Keratinocyte (primary cell): Measurements from ENCODE around the gene PPP1CC. TPM values are rescaled to one million over a fixed set of nuclear protein-coding genes. Genes with fewer than 3 reads are reported as not detected.

Source experiments
- DNase-seq: peaks from one replicate; pipeline ENCODE4 v3.0.0-alpha.2; 2011; ENCODE audit warnings: low read depth, missing footprints, low spot score
- FAIRE-seq: peaks from 2 replicates; lab custom pipeline; 2011; peaks lifted over from hg19 to GRCh38; lab: Jason Lieb, UNC
- H2AFZ ChIP-seq: 2 replicates; pipeline ENCODE4 v1.6.0; 2012; ENCODE audit warnings: low read length, control low read depth, inconsistent platforms; ENCODE audit not compliant: control insufficient read depth
- H3K27ac ChIP-seq: 2 replicates; pipeline ENCODE4 v1.5.1; 2011; ENCODE audit warnings: low read length; ENCODE audit not compliant: control insufficient read depth, insufficient read depth
- H3K27me3 ChIP-seq: 3 replicates; pipeline ENCODE4 v1.6.0; 2011; ENCODE audit warnings: low read length; ENCODE audit not compliant: control insufficient read depth, insufficient read depth; ENCODE audit errors: extremely low read depth
- H3K36me3 ChIP-seq, 2 experiments: 2 replicates in 1 of 2; 3 replicates in 1 of 2; pipeline ENCODE4 v1.5.1; 2011; ENCODE audit warnings: low read length in 2 of 2, mild to moderate bottlenecking in 1 of 2; ENCODE audit not compliant: control insufficient read depth in 2 of 2, insufficient read depth in 2 of 2; ENCODE audit errors: extremely low read depth in 1 of 2
- H3K4me1 ChIP-seq: 3 replicates; pipeline ENCODE4 v1.5.1; 2011; ENCODE audit warnings: low read length; ENCODE audit not compliant: control insufficient read depth, insufficient read depth; ENCODE audit errors: extremely low read depth
- H3K4me2 ChIP-seq: 3 replicates; pipeline ENCODE4 v1.6.0; 2011; ENCODE audit warnings: low read depth, low read length; ENCODE audit not compliant: control insufficient read depth, insufficient read depth; ENCODE audit errors: extremely low read depth
- H3K4me3 ChIP-seq, 3 experiments: fragments of 200-600 bp in 1 of 3; sonication (generic) in 1 of 3; 2 replicates in 2 of 3; 3 replicates in 1 of 3; pipeline ENCODE4 v1.5.1; 2011 to 2016; ENCODE audit warnings: low read length in 3 of 3, mild to moderate bottlenecking in 3 of 3, control low read depth in 2 of 3, inconsistent platforms in 1 of 3, low read depth in 1 of 3, mixed read lengths in 1 of 3, mixed run types in 1 of 3, moderate library complexity in 1 of 3; ENCODE audit not compliant: control insufficient read depth in 2 of 3, insufficient read depth in 2 of 3; ENCODE audit errors: extremely low read depth in 1 of 3
- H3K79me2 ChIP-seq: 2 replicates; pipeline ENCODE4 v1.6.0; 2012; ENCODE audit warnings: low read length; ENCODE audit not compliant: control insufficient read depth, insufficient read depth
- H3K9ac ChIP-seq: 3 replicates; pipeline ENCODE4 v1.6.0; 2011; ENCODE audit warnings: low read length; ENCODE audit not compliant: control insufficient read depth, insufficient read depth; ENCODE audit errors: extremely low read depth
- H3K9me1 ChIP-seq: 3 replicates; pipeline ENCODE4 v1.6.0; 2011; ENCODE audit warnings: low read length; ENCODE audit not compliant: control insufficient read depth, insufficient read depth; ENCODE audit errors: extremely low read depth
- H3K9me3 ChIP-seq: 2 replicates; pipeline ENCODE4 v1.5.1; 2012; ENCODE audit warnings: low read depth, low read length; ENCODE audit not compliant: control insufficient read depth
- H4K20me1 ChIP-seq: 3 replicates; pipeline ENCODE4 v1.6.0; 2011; ENCODE audit warnings: low read length; ENCODE audit not compliant: control insufficient read depth, insufficient read depth; ENCODE audit errors: extremely low read depth
- CTCF ChIP-seq, 3 experiments: IDR thresholded peaks in 1 of 3; conservative IDR thresholded peaks in 1 of 3; optimal IDR thresholded peaks in 1 of 3; 2 replicates in 2 of 3; 3 replicates in 1 of 3; pipeline versions ENCODE3 to v1.5.1; 2011; ENCODE audit warnings: low read length in 3 of 3, mild to moderate bottlenecking in 3 of 3, moderate library complexity in 2 of 3, control low read depth in 1 of 3, inconsistent platforms in 1 of 3; ENCODE audit not compliant: insufficient read depth in 2 of 3; ENCODE audit errors: extremely low read depth in 1 of 3
- EZH2 ChIP-seq: IDR thresholded peaks from one replicate; pipeline ENCODE4 v1.6.1; 2012; ENCODE audit warnings: inconsistent platforms, mild to moderate bottlenecking, low read length, moderate library complexity
- dilution Hi-C: fragments of 300-500 bp; cut with MboI; formaldehyde crosslinking; loops from one replicate; pipeline ENCODE4 v1.7.0; 2020; ENCODE audit warnings: low sequenced_read_pairs; ENCODE audit not compliant: extremely low pct_ligation_motif_present
- polyA plus RNA-seq, 5 experiments: library from polyadenylated mRNA; depleted of rRNA in 3 of 5; stranded (reverse) in 3 of 5; stranded (forward) in 1 of 5; unstranded in 1 of 5; fragments of >200 nt; gene quantifications; 1 replicate in 1 of 5; 2 replicates in 3 of 5; 3 replicates in 1 of 5; pipeline versions ENCODE4 v1.2.1 to v1.2.3, GENCODE V29; 2011 to 2012; ENCODE audit warnings: missing spikeins in 2 of 5, low read depth in 1 of 5, low replicate concordance in 1 of 5

Gene PPP1CC
- polyA plus RNA-seq, 1 donor (not counting 4 experiments of a cell fraction or from before 2014, with no cell fraction given), result 158 TPM

- peak overlapping the region; percentile 64 for H3K9ac ChIP-seq
- peak overlapping the region; percentile 96 for H3K4me2 ChIP-seq
- DNase-seq, result no peak
- TF ChIP-seq EZH2, result no peak
- no peak for TF ChIP-seq CTCF (optimal IDR thresholded peaks at IDR 0.05 in 1 of 3, IDR thresholded peaks at IDR 0.05 in 1 of 3, conservative IDR thresholded peaks at IDR 0.05 in 1 of 3; ENCODE audit: extremely low read depth in 1 of 3, insufficient read depth in 2 of 3, low read length in 3 of 3)
- H3K9me1 ChIP-seq, result no peaks in the 10 kb centered on the region
- no peaks in the 10 kb centered on the region for H3K9me3 ChIP-seq
- peaks cover 38% of the 10 kb centered on the region for H3K4me1 ChIP-seq
- H4K20me1 ChIP-seq, result peaks cover 21% of the 10 kb centered on the region
- H3K79me2 ChIP-seq, result peaks cover 40% of the 10 kb centered on the region
- no peak for FAIRE-seq
- peak overlapping the region; percentile 94 for H2AFZ ChIP-seq
- no peaks in the 10 kb centered on the region for H3K27me3 ChIP-seq
- dilution Hi-C loops, result no loop called here
- peaks cover 0 to 2% of the 10 kb centered on the region in 2 experiments for H3K36me3 ChIP-seq
- H3K27ac ChIP-seq, result peak overlapping the region; percentile 16
- H3K4me3 ChIP-seq, result peak overlapping the region in 2 of 3 experiments; percentile 76 to 83
Observed at GRCh38 chr12:110743571-110744093, 941 bp upstream of the PPP1CC start.

GRCh38 chr12:110742096-110742717, 484 bp downstream of the PPP1CC start:
- Histone ChIP-seq H3K9me1 (peaks cover 2% of the 10 kb centered on the region), H3K27me3 (no peaks in the 10 kb centered on the region), H3K9ac (peak overlapping the region; percentile 87), H3K4me1 (peaks cover 41% of the 10 kb centered on the region), H3K4me2 (peak overlapping the region; percentile 98), H3K9me3 (no peaks in the 10 kb centered on the region), H3K79me2 (peaks cover 55% of the 10 kb centered on the region), H3K36me3 (peaks cover 2 to 8% of the 10 kb centered on the region in 2 experiments), H2AFZ (peak overlapping the region; percentile 53), H3K4me3 (peak overlapping the region; percentile 86 to 99 (median 95)), H4K20me1 (peaks cover 33% of the 10 kb centered on the region), H3K27ac (peak overlapping the region; percentile 76)
- dilution Hi-C loops, result no loop called here
- FAIRE-seq, result no peak
- no peak for DNase-seq
- no peak for TF ChIP-seq CTCF (optimal IDR thresholded peaks at IDR 0.05 in 1 of 3, IDR thresholded peaks at IDR 0.05 in 1 of 3, conservative IDR thresholded peaks at IDR 0.05 in 1 of 3; ENCODE audit: extremely low read depth in 1 of 3, insufficient read depth in 2 of 3, low read length in 3 of 3)
- TF ChIP-seq EZH2, result no peak
